ENCODE data around the gene NAALAD2. TPM values are rescaled to one million over a fixed set of nuclear protein-coding genes. Genes with fewer than 3 reads are reported as not detected.
"Not testable (repeated sequence)": the region's sequence is repeated elsewhere in the genome, so short reads cannot be mapped to it uniquely, and the experiment has no call there.

NAALAD2 gene
- total RNA-seq (1 to 10 TPM in 1 of 6 donors, under 1 TPM in 5; 0.13 to 1.8 (median 0.25) TPM), polyA plus RNA-seq (1 to 10 TPM in 1 of 2 donors, under 1 TPM in 1; 0.68 to 1.6 TPM)

DNA sequence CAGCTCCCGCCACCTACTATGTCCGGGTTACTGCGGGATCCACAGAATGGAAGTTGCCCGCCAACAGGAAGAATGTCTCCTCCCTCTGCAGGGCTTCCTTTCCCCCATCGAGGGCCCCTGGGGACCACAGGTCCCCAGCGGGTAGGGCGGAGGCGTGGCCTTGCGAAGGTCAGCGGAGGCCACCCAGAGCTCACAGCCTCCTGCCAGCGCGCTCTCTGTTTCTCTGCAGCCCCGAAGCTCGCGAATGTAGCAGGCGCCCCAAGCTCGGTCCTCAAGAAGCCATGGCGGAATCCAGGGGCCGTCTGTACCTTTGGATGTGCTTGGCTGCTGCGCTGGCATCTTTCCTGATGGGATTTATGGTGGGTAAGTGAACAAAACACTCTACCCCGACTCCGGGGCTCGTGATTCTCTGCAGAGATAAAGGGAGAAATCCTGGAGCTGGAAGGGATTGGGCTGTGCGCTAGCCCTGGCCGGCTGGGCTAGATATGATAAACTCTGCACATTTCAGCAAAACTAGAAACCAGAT lies at the start of gene NAALAD2:
TSS of gene NAALAD2 (plus strand) at position 186 of the 526 bp plus-strand sequence. CDS start at position 282, 96 bp downstream.
- 2% methylated on average over 25 of the region's 25 CpGs for WGBS, 2 donors
- no peaks in the 10 kb centered on the region for H3K9me3 ChIP-seq
- DNase-seq (peak; percentile 6 to 65 (median 18)), FAIRE-seq (no peak), ATAC-seq (peak; percentile 68 to 90 (median 80))
- peaks cover 0 to 14% (median 3%) of the 10 kb centered on the region in 4 donors for H3K27me3 ChIP-seq
- intact Hi-C loops (cut with DNase I): no loop called here
- TF ChIP-seq, protein P1, sequence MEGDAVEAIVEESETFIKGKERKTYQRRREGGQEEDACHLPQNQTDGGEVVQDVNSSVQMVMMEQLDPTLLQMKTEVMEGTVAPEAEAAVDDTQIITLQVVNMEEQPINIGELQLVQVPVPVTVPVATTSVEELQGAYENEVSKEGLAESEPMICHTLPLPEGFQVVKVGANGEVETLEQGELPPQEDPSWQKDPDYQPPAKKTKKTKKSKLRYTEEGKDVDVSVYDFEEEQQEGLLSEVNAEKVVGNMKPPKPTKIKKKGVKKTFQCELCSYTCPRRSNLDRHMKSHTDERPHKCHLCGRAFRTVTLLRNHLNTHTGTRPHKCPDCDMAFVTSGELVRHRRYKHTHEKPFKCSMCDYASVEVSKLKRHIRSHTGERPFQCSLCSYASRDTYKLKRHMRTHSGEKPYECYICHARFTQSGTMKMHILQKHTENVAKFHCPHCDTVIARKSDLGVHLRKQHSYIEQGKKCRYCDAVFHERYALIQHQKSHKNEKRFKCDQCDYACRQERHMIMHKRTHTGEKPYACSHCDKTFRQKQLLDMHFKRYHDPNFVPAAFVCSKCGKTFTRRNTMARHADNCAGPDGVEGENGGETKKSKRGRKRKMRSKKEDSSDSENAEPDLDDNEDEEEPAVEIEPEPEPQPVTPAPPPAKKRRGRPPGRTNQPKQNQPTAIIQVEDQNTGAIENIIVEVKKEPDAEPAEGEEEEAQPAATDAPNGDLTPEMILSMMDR (IDR thresholded peaks at IDR 0.05): no peak
- H3K4me1 ChIP-seq: no peaks in the 10 kb centered on the region
- H3K4me3 ChIP-seq: peak within 1 kb of the TSS in 3 of 4 donors; percentile 3 to 23 (median 22)
- no peaks in the 10 kb centered on the region for H3K36me3 ChIP-seq
- H3K27ac ChIP-seq: no peak within 1 kb of the TSS

DNA sequence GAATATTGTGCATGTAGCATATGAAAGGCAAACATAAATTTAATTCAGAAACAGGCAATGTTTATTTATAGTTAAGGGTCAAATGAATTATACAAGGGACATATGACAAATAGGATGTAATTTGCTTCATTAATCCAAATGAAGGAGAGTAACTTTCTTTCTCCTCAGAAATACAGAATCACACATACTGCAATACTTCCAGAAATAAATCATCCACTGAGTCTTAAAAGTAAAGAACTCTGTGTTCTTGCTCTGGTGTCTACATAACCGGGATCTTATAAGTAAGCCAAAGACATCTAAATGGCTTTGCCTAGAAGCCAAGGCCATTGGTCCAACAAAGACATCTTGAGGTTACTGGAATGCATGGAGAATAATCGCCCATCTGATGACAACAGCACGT lies 48.8 kb upstream of the NAALAD2 start, which contains the start of gene UBTFL1:
TSS of gene UBTFL1 (plus strand) at position 301 of the 400 bp plus-strand sequence. CDS start at position 301, 0 bp downstream.
- ATAC-seq; H3K36me3 ChIP-seq; H3K4me1 ChIP-seq; H3K27ac ChIP-seq; H3K27me3 ChIP-seq; H3K9me3 ChIP-seq; H3K4me3 ChIP-seq; FAIRE-seq; intact Hi-C loops (cut with DNase I); DNase-seq: not testable (repeated sequence)
- 21 to 42% methylated on average over 2 to 3 of the region's 3 CpGs for WGBS, 2 donors

DNA sequence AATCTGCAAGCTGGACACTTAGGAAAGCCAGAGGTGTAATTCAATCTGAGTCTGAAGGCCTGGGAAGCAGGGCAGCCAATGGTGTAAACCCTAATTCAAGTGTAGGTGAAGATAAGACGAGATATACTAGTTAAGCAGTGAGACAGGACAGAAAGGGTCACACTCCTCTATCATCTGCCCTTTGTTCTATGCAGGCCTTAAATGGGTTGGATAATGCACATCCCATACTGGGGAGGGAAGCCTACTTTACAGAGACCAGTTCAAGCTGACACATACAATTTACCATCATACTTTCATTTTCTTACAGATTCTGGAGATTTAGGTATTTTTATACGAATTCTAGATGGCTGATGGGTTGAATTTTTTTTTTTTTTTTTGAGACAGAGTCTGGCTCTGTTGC lies 45.7 kb upstream of the NAALAD2 start:
- H3K27me3 ChIP-seq; DNase-seq; intact Hi-C loops (cut with DNase I); FAIRE-seq; H3K4me1 ChIP-seq; H3K36me3 ChIP-seq; ATAC-seq; H3K4me3 ChIP-seq; H3K9me3 ChIP-seq; H3K27ac ChIP-seq: not testable (repeated sequence)
- WGBS, 2 donors: 33 to 50% methylated on average over 1 of the region's 2 CpGs

DNA sequence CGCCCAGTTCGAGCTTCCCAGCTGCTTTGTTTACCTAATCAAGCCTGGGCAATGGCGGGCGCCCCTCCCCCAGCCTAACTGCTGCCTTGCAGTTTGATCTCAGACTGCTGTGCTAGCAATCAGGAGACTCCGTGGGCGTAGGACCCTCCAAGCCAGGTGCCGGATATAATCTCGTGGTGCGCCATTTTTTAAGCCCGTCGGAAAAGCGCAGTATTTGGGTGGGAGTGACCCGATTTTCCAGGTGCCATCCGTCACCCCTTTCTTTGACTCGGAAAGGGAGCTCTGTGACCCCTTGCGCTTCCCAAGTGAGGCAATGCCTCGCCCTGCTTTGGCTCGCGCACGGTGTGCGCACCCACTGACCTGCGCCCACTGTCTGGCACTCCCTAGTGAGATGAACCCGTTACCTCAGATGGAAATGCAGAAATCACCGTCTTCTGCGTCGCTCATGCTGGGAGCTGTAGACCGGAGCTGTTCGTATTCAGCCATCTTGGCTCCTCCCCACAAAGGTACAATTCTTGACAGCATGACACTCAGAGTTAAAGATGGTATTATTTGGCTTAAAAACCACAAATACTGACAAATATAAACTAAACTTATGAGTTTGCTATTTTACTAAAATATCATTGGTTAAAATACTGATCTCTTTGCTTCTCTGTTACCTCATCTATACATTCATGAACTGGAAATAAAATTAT lies 39.1 kb upstream of the NAALAD2 start:
- H3K4me3 ChIP-seq; DNase-seq; H3K4me1 ChIP-seq; FAIRE-seq; H3K27me3 ChIP-seq; H3K36me3 ChIP-seq; H3K27ac ChIP-seq; intact Hi-C loops (cut with DNase I); H3K9me3 ChIP-seq; ATAC-seq: not testable (repeated sequence)
- whole genome bisulfite sequencing, 2 donors: 74 to 90% methylated on average over 22 to 28 of the region's 28 CpGs

DNA sequence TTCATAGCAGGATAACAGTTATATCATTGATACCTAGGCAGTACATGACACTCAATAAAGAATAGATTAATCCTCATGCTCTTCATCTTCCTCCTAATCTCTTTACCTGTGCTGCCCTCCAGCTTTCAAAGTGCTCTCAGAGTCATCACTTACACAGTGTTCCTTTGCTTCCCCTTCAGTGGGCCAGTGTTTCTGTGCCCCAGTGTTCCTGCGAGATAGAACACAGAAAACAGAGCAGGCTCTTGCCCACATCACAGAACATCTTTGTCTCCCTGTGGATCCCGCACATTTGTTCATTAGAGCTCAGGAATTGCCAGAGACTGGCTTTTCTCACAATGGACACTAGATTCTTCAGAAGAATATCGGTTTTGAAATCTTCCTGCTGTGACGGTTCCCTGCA lies 36.2 kb upstream of the NAALAD2 start:
- H3K27me3 ChIP-seq; intact Hi-C loops (cut with DNase I); FAIRE-seq; ATAC-seq; H3K4me1 ChIP-seq; H3K27ac ChIP-seq; H3K36me3 ChIP-seq; DNase-seq; H3K9me3 ChIP-seq; H3K4me3 ChIP-seq: not testable (repeated sequence)
- WGBS, 2 donors: 63 to 66% methylated on average over 4 of the region's 4 CpGs

DNA sequence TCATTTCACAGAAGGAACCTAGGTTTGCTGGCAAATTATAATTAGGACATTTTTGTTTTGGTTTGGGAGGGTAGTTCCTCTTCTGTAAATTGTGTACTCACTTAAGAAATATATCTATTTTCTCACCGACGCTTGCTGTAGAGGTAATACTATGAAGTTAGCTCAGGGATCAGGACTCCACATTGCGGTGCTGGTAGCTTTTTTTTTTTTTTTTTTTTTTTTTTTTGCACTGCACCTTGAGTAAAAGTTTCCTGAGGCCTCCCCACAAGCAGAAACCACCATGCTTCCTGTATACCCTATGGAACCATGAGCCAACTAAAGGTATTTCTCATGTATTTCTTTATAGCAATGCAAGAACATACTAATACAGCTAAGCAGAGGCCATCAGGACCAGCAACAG lies 34.0 kb upstream of the NAALAD2 start:
- no peak overlapping the region for H3K27ac ChIP-seq
- 86 to 94% methylated on average over 3 of the region's 3 CpGs for whole genome bisulfite sequencing, 2 donors
- FAIRE-seq (no peak), ATAC-seq (no peak), DNase-seq (no peak)
- no peaks in the 10 kb centered on the region for H3K36me3 ChIP-seq
- H3K4me1 ChIP-seq: no peaks in the 10 kb centered on the region
- no peaks in the 10 kb centered on the region for H3K27me3 ChIP-seq
- H3K4me3 ChIP-seq: no peak overlapping the region
- TF ChIP-seq, protein P1 (IDR thresholded peaks at IDR 0.05): no peak
- intact Hi-C loops (cut with DNase I): no loop called here
- no peaks in the 10 kb centered on the region for H3K9me3 ChIP-seq

DNA sequence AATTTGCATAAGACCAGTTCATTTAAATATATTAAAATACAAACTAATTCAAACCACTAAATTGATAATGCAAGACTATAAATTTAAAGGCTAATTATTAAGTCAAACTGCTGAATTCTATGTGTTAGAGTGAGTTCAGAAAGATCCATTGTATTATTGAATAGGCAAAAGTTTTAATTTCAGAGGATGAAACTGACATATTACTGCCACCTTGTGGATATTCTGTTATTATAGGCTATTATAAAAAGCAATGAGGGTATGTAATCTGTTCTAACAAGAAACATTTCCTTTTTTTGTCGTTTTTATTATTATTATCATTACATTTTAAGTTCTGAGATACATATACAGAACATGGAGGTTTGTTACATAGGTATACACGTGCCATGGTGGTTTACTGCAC lies 20.9 kb upstream of the NAALAD2 start:
- TF ChIP-seq, protein P1 (IDR thresholded peaks at IDR 0.05): peak in 2 of 4 donors; percentile 14 to 22
- Histone ChIP-seq H3K27me3 (no peaks in the 10 kb centered on the region), H3K36me3 (no peaks in the 10 kb centered on the region), H3K4me3 (no peak overlapping the region), H3K9me3 (no peaks in the 10 kb centered on the region), H3K27ac (no peak overlapping the region), H3K4me1 (no peaks in the 10 kb centered on the region)
- 6 to 9% methylated on average over 2 of the region's 2 CpGs for WGBS, 2 donors
- DNase-seq (no peak), FAIRE-seq (peak; percentile 89), ATAC-seq (no peak)
- intact Hi-C loops (cut with DNase I): no loop called here
